Stimulated activated CD8-positive, alpha-beta memory T cell treated with anti-CD3 and anti-CD28 coated beads, Interleukin-12 subunit alpha, Interleukin-12 subunit beta, amount 100 ng/mL, for 24 hours (primary cell): ENCODE measurements around the gene KIAA0319L.

Experiments used
- DNase-seq: peaks from one replicate; pipeline ENCODE4 v3.0.0-alpha.2; 2020; ENCODE audit errors: extremely low read depth

The KIAA0319L gene

GRCh38 chr1:35537806-35538205 is 19.4 kb downstream of the KIAA0319L start:
- no peak for DNase-seq

GRCh38 chr1:35536556-35537162 is 20.5 kb downstream of the KIAA0319L start:
- DNase-seq: no peak

GRCh38 chr1:35535243-35535642 is 22.0 kb downstream of the KIAA0319L start:
- DNase-seq: no peak

- DNase-seq: no peak
Observed at GRCh38 chr1:35533586-35533985, 23.6 kb downstream of the KIAA0319L start.

GRCh38 chr1:35532497-35533223 is 24.5 kb downstream of the KIAA0319L start:
- DNase-seq: no peak

GRCh38 chr1:35531368-35531767 is 25.8 kb downstream of the KIAA0319L start:
- no peak for DNase-seq

- no peak for DNase-seq
Observed at GRCh38 chr1:35530946-35531345, 26.3 kb downstream of the KIAA0319L start.

- DNase-seq: no peak
Observed at GRCh38 chr1:35530168-35530567, 27.0 kb downstream of the KIAA0319L start.

- DNase-seq: no peak
Observed at GRCh38 chr1:35524106-35524505, 33.1 kb downstream of the KIAA0319L start.

- no peak for DNase-seq
Observed at GRCh38 chr1:35519432-35519831, 37.8 kb downstream of the KIAA0319L start.

- DNase-seq: no peak
Observed at GRCh38 chr1:35518183-35518582, 39.0 kb downstream of the KIAA0319L start.

- no peak for DNase-seq
Observed at GRCh38 chr1:35511305-35511704, 45.9 kb downstream of the KIAA0319L start.

- no peak for DNase-seq
Observed at GRCh38 chr1:35509558-35509957, 47.6 kb downstream of the KIAA0319L start.

- no peak for DNase-seq
Observed at GRCh38 chr1:35507947-35508346, 49.3 kb downstream of the KIAA0319L start.

- DNase-seq: no peak
Observed at GRCh38 chr1:35506960-35507912, 50.0 kb downstream of the KIAA0319L start.

GRCh38 chr1:35505911-35506798 is 51.0 kb downstream of the KIAA0319L start:
- no peak for DNase-seq

GRCh38 chr1:35502242-35502641 is 55.0 kb downstream of the KIAA0319L start:
- no peak for DNase-seq

GRCh38 chr1:35500439-35500838 is 56.8 kb downstream of the KIAA0319L start:
- no peak for DNase-seq

- DNase-seq: no peak
Observed at GRCh38 chr1:35499652-35500176, 57.5 kb downstream of the KIAA0319L start.

GRCh38 chr1:35499231-35499630 is 58.0 kb downstream of the KIAA0319L start:
- DNase-seq: no peak

GRCh38 chr1:35497571-35497970 is 59.6 kb downstream of the KIAA0319L start:
- DNase-seq: no peak
